Heart left ventricle (tissue), 16 donors: ENCODE measurements around the gene PCK1. TPM values are rescaled to one million over a fixed set of nuclear protein-coding genes. Genes with fewer than 3 reads are reported as not detected.

Experiments used
- ATAC-seq, 4 donors: fragments of 200-7000 bp; cut with Tn5 transposase; one replicate each; pipeline ENCODE4 v1.9.1; 2020 to 2022; ENCODE audit warnings: moderate library complexity in 4 of 4, mild to moderate bottlenecking in 3 of 4, moderate number of reproducible peaks in 1 of 4
- DNase-seq, 5 donors: peaks; one replicate each; pipeline ENCODE4 v3.0.0-alpha.2; 2020
- H3K27ac ChIP-seq, 12 donors: fragments of 200-600 bp; sonication (generic) in 4 of 12; one replicate each; pipeline versions ENCODE4 v1.5.0 to v1.8.0; 2016 to 2022; ENCODE audit warnings: mild to moderate bottlenecking in 2 of 12
- H3K27me3 ChIP-seq, 9 donors: fragments of 200-600 bp; sonication (generic) in 2 of 9; one replicate each; pipeline versions ENCODE4 v1.5.1 to v1.8.0; 2016 to 2022; ENCODE audit warnings: mild to moderate bottlenecking in 3 of 9
- H3K36me3 ChIP-seq, 9 donors: fragments of 200-600 bp; sonication (generic) in 2 of 9; one replicate each; pipeline versions ENCODE4 v1.5.0 to v1.8.0; 2018 to 2022; ENCODE audit warnings: mild to moderate bottlenecking in 2 of 9
- H3K4me1 ChIP-seq, 12 donors: fragments of 200-600 bp; sonication (generic) in 4 of 12; one replicate each; pipeline versions ENCODE4 v1.5.0 to v1.8.0; 2016 to 2022; ENCODE audit warnings: mild to moderate bottlenecking in 3 of 12
- H3K4me3 ChIP-seq, 12 donors: fragments of 200-600 bp; sonication (generic) in 4 of 12; one replicate each; pipeline versions ENCODE4 v1.5.0 to v1.8.0; 2017 to 2022; ENCODE audit warnings: mild to moderate bottlenecking in 9 of 12, moderate library complexity in 4 of 12
- H3K9me3 ChIP-seq, 12 donors: fragments of 200-600 bp; sonication (generic) in 4 of 12; one replicate each; pipeline versions ENCODE4 v1.5.0 to v1.8.0; 2016 to 2022; ENCODE audit warnings: mild to moderate bottlenecking in 1 of 12
- CTCF ChIP-seq, 12 donors: fragments of 200-600 bp; sonication (generic) in 4 of 12; IDR thresholded peaks; one replicate each; pipeline versions ENCODE4 v1.5.0 to v1.8.0; 2018 to 2022; ENCODE audit warnings: antibody characterized with exemption in 12 of 12, mild to moderate bottlenecking in 5 of 12
- POLR2A ChIP-seq, 2 donors: fragments of 450-650 bp; IDR thresholded peaks; one replicate each; pipeline ENCODE4 v1.6.1; 2017; ENCODE audit warnings: antibody characterized with exemption in 2 of 2, mild to moderate bottlenecking in 2 of 2, moderate library complexity in 2 of 2
- WGBS, 4 donors: extraction: QIAGEN DNeasy Blood & Tissue Kit in 2 of 4; methylation state at CpG; one replicate each; pipeline versions ENCODE4 v1.1.5 to v1.1.7; 2013 to 2018; 5-methylcytosine and 5-hydroxymethylcytosine counted together
- intact Hi-C, 10 donors: fragments of 100-400 bp; cut with DNase I; formaldehyde crosslinking; loops; one replicate each; pipeline versions ENCODE4 v1.11.1 to v1.14.2; 2022
- polyA plus RNA-seq, 2 donors: library from polyadenylated mRNA; stranded (reverse); fragments of 200-250 nt; gene quantifications; one replicate each; pipeline ENCODE4 v1.2.3, GENCODE V29; 2013
- total RNA-seq, 9 donors: library from RNA; depleted of rRNA in 2 of 9; stranded (reverse); fragments of >200 nt in 2 of 9; fragmentation: NEBNext Ultra II Directional in 3 of 9; extraction: Animal tissue kit (Norgen Biotek cat#: 25700) in 3 of 9; gene quantifications; one replicate each; pipeline versions ENCODE4 v1.1.0 to v1.2.4, GENCODE V29; 2016 to 2023
- donor health status: ischemic (EF 13 %, LVEDD 7.1; RV severe dilation, severe dysfunction).
- donor health status: healthy with polysubstance abuse.
- donor health status: DM: no; HTN: yes; CAD: no.
- donor health status: DM: no; HTN: no; CAD: no.
- donor health status: ischemic (EF 25% LVEDD 6.9; RV normal size, moderate dysfunction).
- donor health status: ischemic (EF 25% LVEDD 5.7; RV mildly dilated, moderate dysfunction).
- donor health status: healthy.
- donor health status: DM: yes; HTN: yes; CAD: no.
- donor health status: ischemic (EF 35%, LVEDD 5.7; RV mildly dilated, moderate dysfunction).
- donor health status: nonischemic (EF 11% LVEDD 7.7; RV severe dilation, severe dysfunction).
- donor health status: DM: yes; HTN: yes; CAD: no.
- donor health status: PGD.
- donor health status: ischemic (EF 29% LVEDD 5.4; RV normal size, mild dysfunction).
- donor health status: nonischemic (EF 23%, LVEDD 6.1; RV moderate dilation, normal function).

The PCK1 gene
- total and polyA plus RNA-seq, 11 donors: 0.13 to 22.0 (median 0.40) TPM; not detected in 2

- Histone ChIP-seq H3K4me3 (no peak overlapping the region), H3K9me3 (no peaks in the 10 kb centered on the region), H3K27ac (no peak overlapping the region), H3K36me3 (no peaks in the 10 kb centered on the region), H3K27me3 (peaks cover 0 to 63% (median 11%) of the 10 kb centered on the region in 9 donors), H3K4me1 (no peaks in the 10 kb centered on the region)
- 60 to 69% (median 63%) methylated on average over 12 of the region's 12 CpGs for WGBS, 4 donors
- ATAC-seq: no peak
- intact Hi-C loops: no loop called here
- no peak for DNase-seq
- TF ChIP-seq CTCF (IDR thresholded peaks at IDR 0.05) (no peak), POLR2A (IDR thresholded peaks at IDR 0.05) (no peak)
Observed at GRCh38 chr20:57573242-57573641, 12.3 kb downstream of the PCK1 start.

GRCh38 chr20:57573894-57574293 lies 13.0 kb downstream of the PCK1 start:
- intact Hi-C loops: no loop called here
- H3K36me3 ChIP-seq: no peaks in the 10 kb centered on the region
- ATAC-seq (no peak), DNase-seq (no peak)
- H3K27me3 ChIP-seq: peaks cover 0 to 63% (median 11%) of the 10 kb centered on the region in 9 donors
- H3K4me3 ChIP-seq: no peak overlapping the region
- no peaks in the 10 kb centered on the region for H3K9me3 ChIP-seq
- H3K27ac ChIP-seq: no peak overlapping the region
- 56 to 65% (median 58%) methylated on average over 5 of the region's 5 CpGs for WGBS, 4 donors
- TF ChIP-seq CTCF (IDR thresholded peaks at IDR 0.05): no peak
- TF ChIP-seq POLR2A (IDR thresholded peaks at IDR 0.05): no peak
- H3K4me1 ChIP-seq: no peaks in the 10 kb centered on the region

DNA sequence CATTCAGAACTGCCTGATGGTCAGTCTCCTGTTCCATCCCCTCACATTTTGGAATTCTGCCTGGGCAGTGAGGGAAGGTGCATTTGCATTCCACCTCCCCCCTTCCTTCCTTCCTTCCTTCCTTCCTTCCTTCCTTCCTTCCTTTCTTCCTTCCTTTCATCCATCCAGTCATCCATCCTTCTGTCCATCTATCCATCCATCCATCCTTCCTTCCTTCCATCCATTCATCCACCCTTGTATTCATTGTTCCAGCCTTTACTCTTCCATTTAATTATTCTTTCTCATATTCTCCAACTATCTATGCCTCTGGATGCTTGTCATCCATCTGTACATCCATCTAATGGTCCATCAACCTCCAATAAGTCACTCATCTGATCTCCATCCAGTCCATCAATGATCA lies 14.0 kb downstream of the PCK1 start:
- H3K27ac ChIP-seq: no peak overlapping the region
- intact Hi-C loops: no loop called here
- ATAC-seq: no peak
- no peaks in the 10 kb centered on the region for H3K4me1 ChIP-seq
- H3K4me3 ChIP-seq: no peak overlapping the region
- H3K27me3 ChIP-seq: peaks cover 0 to 60% (median 19%) of the 10 kb centered on the region in 9 donors
- no peaks in the 10 kb centered on the region for H3K36me3 ChIP-seq
- DNase-seq: no peak
- TF ChIP-seq CTCF (IDR thresholded peaks at IDR 0.05) (no peak), POLR2A (IDR thresholded peaks at IDR 0.05) (no peak)
- no peaks in the 10 kb centered on the region for H3K9me3 ChIP-seq

GRCh38 chr20:57576002-57576401 lies 15.1 kb downstream of the PCK1 start:
- intact Hi-C loops: no loop called here
- Histone ChIP-seq H3K4me3 (no peak overlapping the region), H3K9me3 (no peaks in the 10 kb centered on the region), H3K4me1 (no peaks in the 10 kb centered on the region), H3K27ac (no peak overlapping the region), H3K27me3 (peaks cover 0 to 61% (median 26%) of the 10 kb centered on the region in 9 donors), H3K36me3 (no peaks in the 10 kb centered on the region)
- TF ChIP-seq POLR2A (IDR thresholded peaks at IDR 0.05) (no peak), CTCF (IDR thresholded peaks at IDR 0.05) (no peak)
- 65 to 80% (median 74%) methylated on average over 2 of the region's 2 CpGs for WGBS, 4 donors
- DNase-seq (no peak), ATAC-seq (no peak)
